ENCODE measurements around the gene CCDC183.

DNA sequence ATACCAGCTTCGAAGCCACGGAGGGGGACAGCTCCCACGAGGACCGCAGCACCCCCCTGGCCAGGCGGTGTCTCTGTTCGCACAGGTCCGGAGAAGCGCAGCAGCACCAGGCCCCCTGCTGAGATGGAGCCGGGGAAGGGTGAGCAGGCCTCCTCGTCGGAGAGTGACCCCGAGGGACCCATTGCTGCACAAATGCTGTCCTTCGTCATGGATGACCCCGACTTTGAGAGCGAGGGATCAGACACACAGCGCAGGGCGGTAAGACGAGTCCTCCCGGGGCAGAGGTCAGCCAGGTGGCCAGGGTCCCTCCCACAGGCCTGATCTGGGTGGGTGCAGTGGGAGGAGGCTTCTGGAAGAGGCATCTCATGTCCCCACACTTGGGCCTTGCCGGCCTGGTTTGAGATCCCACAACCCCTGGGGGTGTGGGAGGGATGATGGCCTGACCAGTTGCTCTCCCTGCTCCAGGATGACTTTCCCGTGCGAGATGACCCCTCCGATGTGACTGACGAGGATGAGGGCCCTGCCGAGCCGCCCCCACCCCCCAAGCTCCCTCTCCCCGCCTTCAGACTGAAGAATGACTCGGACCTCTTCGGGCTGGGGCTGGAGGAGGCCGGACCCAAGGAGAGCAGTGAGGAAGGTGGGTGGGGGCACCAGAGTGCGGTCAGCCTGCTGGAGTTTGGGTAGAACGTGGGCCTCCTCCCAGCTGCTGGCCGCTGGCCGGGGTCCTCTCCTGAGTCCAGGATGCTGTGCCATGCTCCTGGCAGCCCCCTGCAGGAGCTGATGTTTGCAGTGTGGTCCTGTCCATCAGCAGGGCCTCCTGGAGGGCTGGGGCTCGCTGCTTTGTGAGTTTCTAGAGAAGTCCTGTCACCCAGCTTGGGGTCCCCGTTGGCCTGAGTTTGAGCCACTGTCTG is 43.3 kb downstream of the CCDC183 start:
- TF ChIP-seq, protein P1, sequence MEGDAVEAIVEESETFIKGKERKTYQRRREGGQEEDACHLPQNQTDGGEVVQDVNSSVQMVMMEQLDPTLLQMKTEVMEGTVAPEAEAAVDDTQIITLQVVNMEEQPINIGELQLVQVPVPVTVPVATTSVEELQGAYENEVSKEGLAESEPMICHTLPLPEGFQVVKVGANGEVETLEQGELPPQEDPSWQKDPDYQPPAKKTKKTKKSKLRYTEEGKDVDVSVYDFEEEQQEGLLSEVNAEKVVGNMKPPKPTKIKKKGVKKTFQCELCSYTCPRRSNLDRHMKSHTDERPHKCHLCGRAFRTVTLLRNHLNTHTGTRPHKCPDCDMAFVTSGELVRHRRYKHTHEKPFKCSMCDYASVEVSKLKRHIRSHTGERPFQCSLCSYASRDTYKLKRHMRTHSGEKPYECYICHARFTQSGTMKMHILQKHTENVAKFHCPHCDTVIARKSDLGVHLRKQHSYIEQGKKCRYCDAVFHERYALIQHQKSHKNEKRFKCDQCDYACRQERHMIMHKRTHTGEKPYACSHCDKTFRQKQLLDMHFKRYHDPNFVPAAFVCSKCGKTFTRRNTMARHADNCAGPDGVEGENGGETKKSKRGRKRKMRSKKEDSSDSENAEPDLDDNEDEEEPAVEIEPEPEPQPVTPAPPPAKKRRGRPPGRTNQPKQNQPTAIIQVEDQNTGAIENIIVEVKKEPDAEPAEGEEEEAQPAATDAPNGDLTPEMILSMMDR (optimal IDR thresholded peaks at IDR 0.05 in 1 of 3, IDR thresholded peaks at IDR 0.05 in 1 of 3, conservative IDR thresholded peaks at IDR 0.05 in 1 of 3; ENCODE audit: extremely low read depth in 1 of 3, insufficient read depth in 2 of 3, low read length in 3 of 3), result no peak
- no peak for TF ChIP-seq EZH2 (IDR thresholded peaks at IDR 0.05; ENCODE audit: low read length)
